NB4 (cell line): ENCODE measurements around the gene DNAJB12.

ENCODE experiments used
- CTCF ChIP-seq: IDR thresholded peaks from one replicate; pipeline ENCODE4 v1.5.1; 2012; ENCODE audit warnings: low read depth, low read length
- MAX ChIP-seq: IDR thresholded peaks from 2 replicates; pipeline ENCODE4 v1.6.1; 2011; ENCODE audit warnings: low read depth, low read length
- MYC ChIP-seq: IDR thresholded peaks from 2 replicates; pipeline ENCODE4 v1.6.1; 2011; ENCODE audit warnings: low read depth, low read length
- POLR2A ChIP-seq: IDR thresholded peaks from 2 replicates; pipeline ENCODE4 v1.6.1; 2011; ENCODE audit warnings: mild to moderate bottlenecking; ENCODE audit not compliant: insufficient read length; ENCODE audit errors: extremely low read depth

- no peak for TF ChIP-seq POLR2A
- peak; percentile 59 for TF ChIP-seq CTCF
- TF ChIP-seq MYC = no peak
- no peak for TF ChIP-seq MAX
These were observed 26.5 kb downstream of the DNAJB12 start for GRCh38 chr10:72328045-72328828.
